Measurements from ENCODE around the gene LPAR3.

DNA sequence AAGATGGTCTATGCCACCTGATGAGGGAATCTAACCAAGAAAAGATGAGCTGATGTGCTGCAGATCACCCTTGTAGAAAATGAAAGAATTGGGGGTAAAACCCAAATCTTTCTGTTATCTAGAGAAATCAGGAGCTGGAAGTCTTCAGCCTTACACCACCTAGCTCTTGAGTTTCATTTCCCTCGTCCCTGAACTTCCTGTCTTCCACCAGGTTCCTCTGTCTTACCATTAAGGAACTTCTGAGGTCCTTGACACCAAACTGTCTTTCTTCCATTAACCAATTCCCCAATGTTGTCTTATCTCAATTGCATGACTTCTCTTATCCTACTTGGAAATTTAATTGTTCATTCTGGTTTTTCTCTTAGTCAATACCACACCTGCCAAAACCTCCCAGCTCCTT lies 31.5 kb downstream of the LPAR3 start:
- TF ChIP-seq POLR2A (IDR thresholded peaks at IDR 0.05; ENCODE audit: low read depth, low read length), result no peak
- TF ChIP-seq POLR2AphosphoS5 (IDR thresholded peaks at IDR 0.05; ENCODE audit: low read depth, low read length), result no peak
- no peak for TF ChIP-seq TAF1 (IDR thresholded peaks at IDR 0.05; ENCODE audit: low read depth, low read length)
- TF ChIP-seq SPI1 (IDR thresholded peaks at IDR 0.05; ENCODE audit: low read depth, low read length), result peak; percentile 51; the same call in 1 of the 2 replicates
- TF ChIP-seq POU2F2 (IDR thresholded peaks at IDR 0.05; ENCODE audit: low read depth, low read length), result no peak
- TF ChIP-seq PAX5 (IDR thresholded peaks at IDR 0.05; ENCODE audit: insufficient read depth, low read length, severe bottlenecking), result no peak

Data from GM12891 (cell line).